Small intestine (tissue), 7 donors: ENCODE data around the gene CCSER1. TPM values are rescaled to one million over a fixed set of nuclear protein-coding genes. Genes with fewer than 3 reads are reported as not detected.

Experiments used
- DNase-seq, 2 donors: peaks; one replicate each; pipeline versions ENCODE4 v3.0.0 to v3.0.0-alpha.2; 2013
- FAIRE-seq: peaks from 2 replicates; lab custom pipeline; 2012; peaks lifted over from hg19 to GRCh38; lab: Jason Lieb, UNC
- H3K27ac ChIP-seq, 3 donors: one replicate each; pipeline ENCODE4 v1.5.1; 2013; ENCODE audit warnings: low read length in 2 of 3, mild to moderate bottlenecking in 2 of 3, control low read depth in 1 of 3, inconsistent platforms in 1 of 3, low read depth in 1 of 3, moderate library complexity in 1 of 3
- H3K27me3 ChIP-seq, 3 donors: one replicate each; pipeline ENCODE4 v1.6.1; 2013; ENCODE audit warnings: low read length in 3 of 3, inconsistent platforms in 1 of 3; ENCODE audit not compliant: control insufficient read depth in 3 of 3, insufficient read depth in 3 of 3
- H3K36me3 ChIP-seq, 3 donors: one replicate each; pipeline ENCODE4 v1.6.1; 2013; ENCODE audit warnings: low read length in 3 of 3, inconsistent platforms in 1 of 3, low read depth in 1 of 3, mild to moderate bottlenecking in 1 of 3, moderate library complexity in 1 of 3; ENCODE audit not compliant: control insufficient read depth in 3 of 3, insufficient read depth in 2 of 3
- H3K4me1 ChIP-seq, 3 donors: one replicate each; pipeline ENCODE4 v1.6.1; 2013; ENCODE audit warnings: low read length in 2 of 3, inconsistent platforms in 1 of 3, low read depth in 1 of 3, mild to moderate bottlenecking in 1 of 3, moderate library complexity in 1 of 3; ENCODE audit not compliant: control insufficient read depth in 3 of 3, insufficient read depth in 2 of 3
- H3K4me3 ChIP-seq, 3 donors: one replicate each; pipeline ENCODE4 v1.5.1; 2013; ENCODE audit warnings: low read length in 3 of 3, control low read depth in 1 of 3, inconsistent platforms in 1 of 3, low read depth in 1 of 3, mild to moderate bottlenecking in 1 of 3, moderate library complexity in 1 of 3
- H3K9me3 ChIP-seq, 2 donors: one replicate each; pipeline ENCODE4 v1.6.1; 2013; ENCODE audit warnings: low read depth in 1 of 2, low read length in 1 of 2; ENCODE audit not compliant: control insufficient read depth in 2 of 2, insufficient read depth in 1 of 2
- WGBS, 3 donors: extraction: QIAGEN DNeasy Blood & Tissue Kit; methylation state at CpG; one replicate each; pipeline ENCODE4 v1.1.7; 2013; 5-methylcytosine and 5-hydroxymethylcytosine counted together
- polyA plus RNA-seq, 4 donors: library from polyadenylated mRNA; stranded (reverse) in 3 of 4; unstranded in 1 of 4; fragments of 200-250 nt in 3 of 4; fragments of 120-200 nt in 1 of 4; gene quantifications; one replicate each; pipeline versions ENCODE4 v1.2.1 to v1.2.3, GENCODE V29; 2013
- donor health status: healthy with polysubstance abuse.
- donor health status: control.
- donor health status: control.
- donor health status: Bipolar disorder and iron deficiency.
- donor health status: healthy.

The CCSER1 gene
- polyA plus RNA-seq, 4 donors: 3.5 to 8.7 (median 5.7) TPM

DNA sequence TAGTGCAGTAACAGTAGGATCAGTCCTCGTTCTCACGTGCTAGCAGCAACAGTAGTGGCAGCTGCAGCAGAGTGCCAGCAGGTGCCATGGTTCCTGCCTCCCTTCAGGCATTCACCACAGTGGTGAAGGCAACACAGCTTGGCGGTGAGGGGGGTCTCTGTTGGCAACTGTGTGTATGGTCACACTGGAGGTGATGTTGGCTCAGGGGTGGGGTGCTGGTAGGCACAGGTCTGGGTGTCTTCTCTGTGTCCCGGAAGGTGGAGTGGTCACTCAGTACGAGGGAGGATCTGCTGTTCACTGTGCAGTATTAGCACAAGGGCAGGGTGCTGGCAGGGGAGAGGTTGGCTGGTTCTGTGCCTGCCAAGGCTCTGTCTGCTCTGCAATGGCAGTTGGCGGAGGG is 671.8 kb downstream of the CCSER1 start:
- H3K27me3 ChIP-seq: no peaks in the 10 kb centered on the region
- H3K4me1 ChIP-seq: no peaks in the 10 kb centered on the region
- peaks cover 0 to 12% of the 10 kb centered on the region in 2 donors for H3K9me3 ChIP-seq
- FAIRE-seq (no peak), DNase-seq (no peak)
- no peak overlapping the region for H3K27ac ChIP-seq
- H3K4me3 ChIP-seq: no peak overlapping the region
- WGBS, 3 donors: 90 to 92% (median 90%) methylated on average over 6 of the region's 6 CpGs
- H3K36me3 ChIP-seq: peaks cover 0 to 2% (median 0%) of the 10 kb centered on the region in 3 donors

DNA sequence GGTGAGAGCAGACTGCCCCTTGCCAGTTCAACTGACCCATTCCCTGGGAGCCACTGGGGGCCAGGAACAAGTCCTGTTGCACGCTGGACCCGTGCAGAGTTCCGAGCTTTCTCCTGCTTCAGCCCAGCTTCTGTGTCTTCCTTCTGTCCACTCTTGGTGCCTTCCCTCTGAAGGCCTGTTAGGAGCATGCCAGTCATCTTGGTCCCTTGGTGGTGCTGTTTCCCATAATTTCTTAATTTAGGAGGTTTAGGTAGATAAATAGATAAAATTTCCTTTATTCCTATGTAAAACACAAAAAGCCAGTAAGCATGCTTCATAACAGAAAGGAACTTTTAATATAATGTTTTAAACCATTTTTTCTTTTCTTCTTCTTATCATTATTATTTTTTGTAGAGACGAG is 672.7 kb downstream of the CCSER1 start:
- peaks cover 0 to 2% (median 0%) of the 10 kb centered on the region in 3 donors for H3K36me3 ChIP-seq
- 89 to 93% (median 92%) methylated on average over 4 of the region's 4 CpGs for WGBS, 3 donors
- DNase-seq (no peak), FAIRE-seq (no peak)
- no peak overlapping the region for H3K27ac ChIP-seq
- H3K9me3 ChIP-seq: peaks cover 0 to 10% of the 10 kb centered on the region in 2 donors
- H3K27me3 ChIP-seq: no peaks in the 10 kb centered on the region
- no peaks in the 10 kb centered on the region for H3K4me1 ChIP-seq
- H3K4me3 ChIP-seq: no peak overlapping the region

GRCh38 chr4:90815569-90815968 is 688.4 kb downstream of the CCSER1 start:
- Histone ChIP-seq H3K4me3 (no peak overlapping the region), H3K4me1 (no peaks in the 10 kb centered on the region), H3K36me3 (no peaks in the 10 kb centered on the region), H3K27me3 (no peaks in the 10 kb centered on the region), H3K27ac (no peak overlapping the region), H3K9me3 (peaks cover 0 to 21% of the 10 kb centered on the region in 2 donors)
- no peak for DNase-seq
- no peak for FAIRE-seq
- WGBS, 3 donors: 51 to 55% (median 53%) methylated on average over 4 of the region's 4 CpGs

GRCh38 chr4:90816754-90817153 is 689.6 kb downstream of the CCSER1 start:
- FAIRE-seq (peak; percentile 23), DNase-seq (no peak)
- 63 to 71% (median 69%) methylated on average over 2 of the region's 2 CpGs for WGBS, 3 donors
- H3K4me1 ChIP-seq: no peaks in the 10 kb centered on the region
- no peak overlapping the region for H3K27ac ChIP-seq
- no peaks in the 10 kb centered on the region for H3K27me3 ChIP-seq
- H3K4me3 ChIP-seq: no peak overlapping the region
- peaks cover 0 to 19% of the 10 kb centered on the region in 2 donors for H3K9me3 ChIP-seq
- no peaks in the 10 kb centered on the region for H3K36me3 ChIP-seq

- WGBS, 3 donors: 75 to 87% (median 84%) methylated on average over 2 of the region's 2 CpGs
- FAIRE-seq (peak; percentile 26), DNase-seq (no peak)
- no peaks in the 10 kb centered on the region for H3K27me3 ChIP-seq
- no peak overlapping the region for H3K4me3 ChIP-seq
- H3K27ac ChIP-seq: no peak overlapping the region
- no peaks in the 10 kb centered on the region for H3K4me1 ChIP-seq
- H3K36me3 ChIP-seq: no peaks in the 10 kb centered on the region
- no peaks in the 10 kb centered on the region for H3K9me3 ChIP-seq
These were observed 697.3 kb downstream of the CCSER1 start for GRCh38 chr4:90824266-90825150.

DNA sequence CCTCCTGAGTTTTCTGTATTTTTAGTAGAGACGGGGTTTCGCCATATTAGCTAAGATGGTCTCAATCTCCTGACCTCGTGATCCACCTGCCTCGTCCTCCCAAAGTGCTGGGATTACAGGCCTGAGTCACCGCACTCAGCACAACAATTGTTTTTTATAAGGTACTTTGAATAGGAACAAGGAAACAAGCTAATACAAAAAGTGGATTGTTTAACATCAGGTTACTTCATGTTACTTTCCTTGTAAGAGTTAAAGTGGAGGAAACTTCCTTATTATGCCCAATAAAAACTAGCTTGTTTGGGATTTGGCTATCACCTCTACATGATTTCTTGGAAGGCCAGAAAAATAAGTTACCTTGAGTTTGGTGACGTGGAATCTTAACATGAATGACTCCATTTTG is 698.7 kb downstream of the CCSER1 start:
- no peaks in the 10 kb centered on the region for H3K4me1 ChIP-seq
- no peaks in the 10 kb centered on the region for H3K27me3 ChIP-seq
- DNase-seq: no peak
- FAIRE-seq: no peak
- no peak overlapping the region for H3K4me3 ChIP-seq
- H3K36me3 ChIP-seq: no peaks in the 10 kb centered on the region
- no peak overlapping the region for H3K27ac ChIP-seq
- no peaks in the 10 kb centered on the region for H3K9me3 ChIP-seq
- WGBS, 3 donors: 59 to 71% (median 64%) methylated on average over 6 of the region's 6 CpGs

GRCh38 chr4:90833706-90834105 is 706.5 kb downstream of the CCSER1 start:
- Histone ChIP-seq H3K27me3 (no peaks in the 10 kb centered on the region), H3K27ac (no peak overlapping the region), H3K36me3 (no peaks in the 10 kb centered on the region), H3K4me1 (no peaks in the 10 kb centered on the region), H3K4me3 (no peak overlapping the region), H3K9me3 (no peaks in the 10 kb centered on the region)
- DNase-seq (no peak), FAIRE-seq (no peak)
- 86 to 96% (median 91%) methylated on average over 1 of the region's 1 CpG for WGBS, 3 donors

DNA sequence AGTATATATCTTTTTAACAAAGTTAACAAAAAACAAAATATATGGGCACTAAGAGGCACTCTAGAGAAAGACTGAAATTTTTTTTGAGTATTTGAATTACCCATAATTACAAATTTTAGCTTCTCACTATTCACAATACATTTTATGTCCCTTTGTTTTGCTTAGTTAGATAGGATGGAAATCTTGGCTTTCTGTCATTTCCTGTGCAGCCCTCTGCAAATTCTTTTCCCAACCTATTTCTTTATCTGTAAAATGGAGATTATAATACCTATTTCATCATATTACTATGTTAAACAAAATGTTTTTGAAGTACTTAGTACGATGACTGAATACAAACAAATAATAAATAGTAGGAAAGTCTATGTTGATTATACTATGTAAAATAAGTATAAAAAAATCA is 710.0 kb downstream of the CCSER1 start:
- Histone ChIP-seq H3K36me3 (no peaks in the 10 kb centered on the region), H3K27me3 (no peaks in the 10 kb centered on the region), H3K9me3 (no peaks in the 10 kb centered on the region), H3K27ac (no peak overlapping the region), H3K4me3 (no peak overlapping the region), H3K4me1 (no peaks in the 10 kb centered on the region)
- no peak for FAIRE-seq
- 75 to 84% (median 78%) methylated on average over 1 of the region's 1 CpG for WGBS, 3 donors
- DNase-seq: no peak
